HL-60 (cell line): ENCODE results near the gene LRBA.

Experiments used
- CTCF ChIP-seq: IDR thresholded peaks from one replicate; pipeline ENCODE4 v1.5.1; 2011; ENCODE audit warnings: low read length, control low read depth, inconsistent platforms; ENCODE audit not compliant: insufficient read depth
- GABPA ChIP-seq: IDR thresholded peaks from 2 replicates; pipeline ENCODE4 v1.6.1; 2012; ENCODE audit warnings: low read depth
- POLR2AphosphoS5 ChIP-seq: IDR thresholded peaks from 2 replicates; pipeline ENCODE4 v1.6.1; 2012; ENCODE audit warnings: low read depth
- REST ChIP-seq: IDR thresholded peaks from 2 replicates; pipeline ENCODE4 v1.6.1; 2012; ENCODE audit warnings: low read depth; ENCODE audit not compliant: insufficient replicate concordance

GRCh38 chr4:150280975-150281374, 734.1 kb downstream of the LRBA start:
- TF ChIP-seq CTCF (no peak), POLR2AphosphoS5 (no peak), GABPA (no peak), REST (no peak)
